ENCODE results near the gene PAPOLG. TPM values are rescaled to one million over a fixed set of nuclear protein-coding genes. Genes with fewer than 3 reads are reported as not detected.

The PAPOLG gene
- total and polyA plus RNA-seq, 2 of the 13 experiments (the other 11 are each of a cell fraction or from before 2014, with no cell fraction given): 10.1 to 10.4 TPM

- TF ChIP-seq ZNF746 (CRISPR knock-in tag; IDR thresholded peaks at IDR 0.05): no peak
Measured at GRCh38 chr2:60707750-60708371, 48.2 kb upstream of the PAPOLG start (continued).

GRCh38 chr2:60708630-60709320 is 47.3 kb upstream of the PAPOLG start:
- ChIA-PET CTCF (ENCODE audit: low intra/inter-chr PET ratio, low total read pairs) (interaction anchor here (2.7 kb wide), 1 partner anchor 290 kb away, joined by 26 read pairs; no protein-coding TSS in a partner anchor), POLR2A (no interaction called here)
- FAIRE-seq (no peak), DNase-seq (ENCODE audit: low spot score) (no peak), ATAC-seq (0 out of 3 replicates have a peak, but pooled peaks have one; percentile 13)
- Histone ChIP-seq H3K4me1 (ENCODE audit: insufficient read depth, low read length) (peaks cover 6% of the 10 kb centered on the region), H3K9me3 (ENCODE audit: low read length) (no peaks in the 10 kb centered on the region), H3K4me2 (ENCODE audit: low read depth, low read length) (no peak overlapping the region), H4K20me1 (ENCODE audit: insufficient read depth, low read length) (no peaks in the 10 kb centered on the region), H3K4me3 (replicated peaks in 1 of 3; ENCODE audit: insufficient read depth in 1 of 3, low read depth in 2 of 3, low read length in 3 of 3) (no peak overlapping the region), H3K27me3 (ENCODE audit: control insufficient read depth in 1 of 2, insufficient read depth in 2 of 2, low read length in 2 of 2) (peaks cover 1 to 5% of the 10 kb centered on the region in 2 experiments; a peak in 1 of 5 replicates), H3K27ac (ENCODE audit: extremely low read length, insufficient read depth, low read length) (no peak overlapping the region), H2AFZ (ENCODE audit: low read length) (no peak overlapping the region), H3K9ac (ENCODE audit: insufficient read depth, low read depth, low read length) (no peak overlapping the region), H3K36me3 (replicated peaks in 1 of 2; ENCODE audit: control insufficient read depth in 1 of 2, insufficient read depth in 2 of 2, low read length in 2 of 2) (no peaks in the 10 kb centered on the region), H3K79me2 (ENCODE audit: insufficient read depth, low read length) (no peaks in the 10 kb centered on the region)
- BruUV-seq (replicated peaks): no TSS peak
- TF ChIP-seq PRDM10 (CRISPR knock-in tag; IDR thresholded peaks at IDR 0.05; ENCODE audit: low read depth): 0 out of 2 replicates have a peak, but pooled peaks have one; percentile 61
- TF ChIP-seq ZNF691 (CRISPR knock-in tag; IDR thresholded peaks at IDR 0.05; ENCODE audit: borderline replicate concordance, low read depth): no peak
- in situ Hi-C loops (cut with HindIII; ENCODE audit: extremely low pct_ligation_motif_present, low pct_unique_long_range_greater_than_20kb): loop anchor here (5.0 kb wide), 1 partner anchor 289 kb away; no protein-coding TSS in a partner anchor
- WGBS (ENCODE audit: low lambda C conversion rate): 78% methylated on average over 7 of the region's 7 CpGs
- intact Hi-C loops (cut with micrococcal nuclease; ENCODE audit: unreplicated experiment): no loop called here

Data from HepG2 (cell line).